Uterus (tissue), 4 donors: ENCODE results near the gene ATP6V0D1. TPM values are rescaled to one million over a fixed set of nuclear protein-coding genes. Genes with fewer than 3 reads are reported as not detected.

ENCODE experiments used
- DNase-seq, 2 donors: peaks; one replicate each; pipeline ENCODE4 v3.0.0-alpha.2; 2019 to 2020
- H3K27ac ChIP-seq, 2 donors: fragments of 200-600 bp; sonication (generic); 1 replicate in 1 of 2; 2 replicates in 1 of 2; pipeline ENCODE4 v1.5.1; 2016 to 2018
- H3K27me3 ChIP-seq, 2 donors: fragments of 200-600 bp; sonication (generic); one replicate each; pipeline ENCODE4 v1.5.1; 2018 to 2019; ENCODE audit warnings: control low read depth in 1 of 2
- H3K36me3 ChIP-seq, 2 donors: fragments of 200-600 bp; sonication (generic); one replicate each; pipeline ENCODE4 v1.5.1; 2019; ENCODE audit warnings: control low read depth in 1 of 2
- H3K4me1 ChIP-seq, 2 donors: fragments of 200-600 bp; sonication (generic); one replicate each; pipeline ENCODE4 v1.5.1; 2018 to 2019; ENCODE audit warnings: control low read depth in 1 of 2
- H3K4me3 ChIP-seq, 2 donors: fragments of 200-600 bp; sonication (generic); 1 replicate in 1 of 2; 2 replicates in 1 of 2; pipeline ENCODE4 v1.5.1; 2018 to 2019; ENCODE audit warnings: mild to moderate bottlenecking in 1 of 2
- H3K9me3 ChIP-seq, 2 donors: fragments of 200-600 bp; sonication (generic); one replicate each; pipeline ENCODE4 v1.5.1; 2019; ENCODE audit warnings: control low read depth in 1 of 2
- CTCF ChIP-seq, 4 experiments: fragments of 200-600 bp in 2 of 4; fragments of 450-650 bp in 2 of 4; sonication (generic) in 2 of 4; IDR thresholded peaks; one replicate each; pipeline ENCODE4 v1.5.1; 2016 to 2019; ENCODE audit warnings: antibody characterized with exemption in 4 of 4, mild to moderate bottlenecking in 2 of 4, moderate library complexity in 1 of 4
- POLR2A ChIP-seq, 2 donors: fragments of 450-650 bp; IDR thresholded peaks; one replicate each; pipeline ENCODE4 v1.6.1; 2016; ENCODE audit warnings: antibody characterized with exemption in 2 of 2, mild to moderate bottlenecking in 1 of 2, moderate library complexity in 1 of 2
- intact Hi-C: fragments of 100-400 bp; cut with DNase I; formaldehyde crosslinking; loops from one replicate; pipeline ENCODE4 v1.15.1; 2023; ENCODE audit warnings: low total_unique reads
- total RNA-seq, 4 donors: library from RNA; depleted of rRNA in 3 of 4; stranded (reverse); fragments of >200 nt in 3 of 4; gene quantifications; one replicate each; pipeline versions ENCODE4 v1.1.0 to v1.2.4, GENCODE V29; 2014 to 2023
- donor health status: DM: yes; HTN: yes; CAD: no.

The ATP6V0D1 gene
- total RNA-seq, 4 donors from 2014 or later = 67.4 to 243 (median 100) TPM

- Histone ChIP-seq H3K36me3 (no peaks in the 10 kb centered on the region), H3K4me1 (peaks cover 0 to 28% of the 10 kb centered on the region in 2 donors), H3K27ac (peak overlapping the region; percentile 54 to 71), H3K27me3 (no peaks in the 10 kb centered on the region), H3K4me3 (peak overlapping the region in 1 of 2 donors; percentile 28), H3K9me3 (no peaks in the 10 kb centered on the region)
- no peak for DNase-seq
- intact Hi-C loops = no loop called here
- TF ChIP-seq POLR2A (IDR thresholded peaks at IDR 0.05) = no peak
- no peak for TF ChIP-seq CTCF (IDR thresholded peaks at IDR 0.05)
Measured at GRCh38 chr16:67394155-67395104, 86.5 kb downstream of the ATP6V0D1 start.

GRCh38 chr16:67393788-67394154 lies 87.2 kb downstream of the ATP6V0D1 start:
- peak overlapping the region; percentile 54 to 71 for H3K27ac ChIP-seq
- H3K27me3 ChIP-seq = no peaks in the 10 kb centered on the region
- peaks cover 0 to 28% of the 10 kb centered on the region in 2 donors for H3K4me1 ChIP-seq
- H3K4me3 ChIP-seq = peak overlapping the region; percentile 28 to 34
- no peaks in the 10 kb centered on the region for H3K36me3 ChIP-seq
- DNase-seq = no peak
- intact Hi-C loops = no loop called here
- H3K9me3 ChIP-seq = no peaks in the 10 kb centered on the region
- TF ChIP-seq POLR2A (IDR thresholded peaks at IDR 0.05) (no peak), CTCF (IDR thresholded peaks at IDR 0.05) (no peak)

DNA sequence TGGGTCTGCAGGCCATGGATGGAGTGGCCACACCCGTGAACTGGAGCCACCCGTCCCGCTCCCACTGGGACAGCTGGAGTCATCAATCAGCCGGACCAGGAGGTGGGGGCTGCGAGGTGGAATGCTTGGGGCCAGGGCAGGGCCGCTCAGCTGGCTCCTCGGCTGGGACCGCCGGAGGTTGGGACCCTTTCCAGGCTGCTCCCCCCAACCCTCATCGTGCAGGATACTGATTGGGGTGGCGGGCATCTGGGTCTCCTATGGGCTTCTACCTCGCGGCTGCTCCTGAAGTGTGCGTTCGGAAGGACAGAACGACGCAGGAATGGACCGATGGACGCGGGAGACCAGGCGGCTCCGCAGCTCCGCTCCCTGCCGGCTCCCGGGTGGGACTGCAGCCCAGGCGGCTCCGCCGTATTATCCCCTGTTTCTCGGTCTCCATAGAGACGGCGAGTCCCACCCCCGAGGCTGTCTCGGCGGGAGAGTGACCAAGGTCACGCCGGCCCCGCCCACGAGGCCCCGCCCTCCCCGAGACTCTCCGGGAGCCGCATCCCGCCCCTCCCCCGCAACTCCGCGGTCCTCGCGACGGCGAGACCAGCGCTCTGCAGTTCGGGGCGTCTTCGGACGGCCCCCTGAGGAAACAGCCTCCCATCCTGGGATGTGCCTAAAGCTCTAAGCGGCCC lies 87.7 kb downstream of the ATP6V0D1 start, which contains the start of gene TPPP3:
Gene TPPP3, minus strand, starts transcription at position 388 of the 677 bp plus-strand sequence. CDS start 2,387 bp downstream, outside the sequence.
- Histone ChIP-seq H3K4me1 (peaks cover 0 to 28% of the 10 kb centered on the region in 2 donors), H3K27ac (peak within 1 kb of the TSS; percentile 54 to 71)

DNA sequence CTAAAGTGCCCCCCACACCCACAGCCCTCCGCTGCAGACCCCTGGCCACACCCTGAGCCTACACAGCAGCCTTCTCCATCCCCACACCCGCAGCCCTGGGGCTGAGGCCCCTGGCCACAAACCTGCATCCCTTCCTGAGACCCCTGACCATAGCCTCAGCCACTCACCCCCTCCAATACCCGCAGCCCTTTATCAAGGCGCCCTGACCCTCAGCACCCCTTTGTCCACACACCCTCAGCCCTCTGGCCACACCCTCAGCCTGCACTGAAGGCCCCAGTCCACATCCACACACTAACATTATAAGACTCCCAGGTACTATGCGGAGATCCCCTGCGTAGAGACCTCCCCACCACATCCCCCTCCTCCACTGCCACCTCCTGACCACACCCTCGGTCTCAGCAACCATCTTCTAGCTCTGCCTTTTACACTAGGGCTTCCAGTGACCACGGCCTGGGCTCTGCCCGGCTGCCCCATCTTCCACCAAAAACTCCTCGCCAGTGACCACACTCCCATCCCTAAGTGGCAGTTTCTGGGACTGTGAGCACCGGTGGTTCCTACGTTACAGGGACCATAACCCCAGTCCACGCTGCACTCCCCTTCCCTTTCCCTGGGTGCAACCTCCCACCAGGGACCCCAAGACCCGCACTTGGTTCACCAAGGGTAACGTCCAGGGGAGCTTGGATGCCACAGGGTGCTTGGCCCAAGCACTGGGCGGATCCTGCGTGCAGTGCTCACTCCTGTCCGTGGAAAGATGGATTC lies 88.5 kb downstream of the ATP6V0D1 start:
- DNase-seq = no peak
- Histone ChIP-seq H3K27me3 (no peaks in the 10 kb centered on the region), H3K4me3 (peak overlapping the region; percentile 28 to 34), H3K36me3 (no peaks in the 10 kb centered on the region), H3K4me1 (peaks cover 0 to 26% of the 10 kb centered on the region in 2 donors), H3K9me3 (no peaks in the 10 kb centered on the region), H3K27ac (peak overlapping the region; percentile 18 to 54)
- TF ChIP-seq POLR2A (IDR thresholded peaks at IDR 0.05) (no peak), CTCF (IDR thresholded peaks at IDR 0.05) (no peak)
- intact Hi-C loops = no loop called here

More for the DNA sequence above, 87.7 kb downstream of the ATP6V0D1 start, which contains the start of gene TPPP3:
- peak; percentile 87 to 94 for DNase-seq
- no peaks in the 10 kb centered on the region for H3K27me3 ChIP-seq
- H3K9me3 ChIP-seq = no peaks in the 10 kb centered on the region
- H3K36me3 ChIP-seq = no peaks in the 10 kb centered on the region
- intact Hi-C loops = no loop called here
- peak; percentile 55 to 77 (median 67) for TF ChIP-seq CTCF (IDR thresholded peaks at IDR 0.05)
- TF ChIP-seq POLR2A (IDR thresholded peaks at IDR 0.05) = peak; percentile 56 to 58
- peak within 1 kb of the TSS; percentile 28 to 34 for H3K4me3 ChIP-seq
